GM18907 (cell line): ENCODE measurements around the gene FAM13C.

ENCODE experiments used
- ATAC-seq: cut with Tn5 transposase; IDR thresholded peaks from one replicate; pipeline ENCODE4 v1.9.1; 2021; ENCODE audit warnings: mild to moderate bottlenecking, moderate library complexity; ENCODE audit not compliant: unreplicated experiment

FAM13C gene

GRCh38 chr10:59362959-59363381, 621 bp upstream of the FAM13C start:
- ATAC-seq = no peak

GRCh38 chr10:59361663-59362143, 646 bp downstream of the FAM13C start:
- ATAC-seq = no peak

DNA sequence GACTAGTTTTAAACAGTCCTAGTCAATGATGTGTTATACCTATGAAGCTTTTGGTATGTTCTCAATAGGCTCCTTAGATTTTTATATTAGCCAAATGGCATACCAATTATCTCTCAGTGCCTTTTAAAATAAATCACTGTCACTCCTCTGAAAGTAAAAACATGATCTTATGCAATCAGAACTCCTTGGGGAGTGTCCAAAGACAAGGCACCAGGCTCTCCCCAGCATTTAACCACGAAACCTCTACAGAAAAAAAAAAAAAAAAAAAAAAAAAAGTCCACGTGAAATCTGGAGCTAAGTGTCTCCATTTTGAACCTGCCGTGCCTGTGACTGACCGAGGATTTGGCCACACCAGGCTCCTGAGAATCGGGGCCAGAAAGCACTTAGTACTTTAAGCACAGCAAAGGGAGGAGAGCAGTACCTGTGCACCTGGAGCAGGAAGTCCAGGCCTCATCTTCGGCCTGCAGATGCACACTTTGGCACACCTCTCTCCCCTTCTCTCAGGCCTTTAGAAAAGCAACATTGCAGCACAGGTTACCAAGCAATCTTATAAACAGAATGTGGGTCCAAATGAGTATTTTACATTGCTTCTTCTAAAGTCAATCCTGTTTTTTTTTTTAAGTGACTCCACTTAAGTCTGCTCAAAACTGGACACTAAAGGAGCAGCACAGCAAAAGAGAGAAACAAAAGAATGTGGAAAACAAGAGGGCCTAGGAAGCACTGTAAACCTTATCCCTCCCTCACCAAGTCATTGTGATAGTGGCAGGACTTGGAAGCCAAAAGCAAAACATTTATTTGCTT, 1.5 kb downstream of the FAM13C start:
- ATAC-seq = no peak

GRCh38 chr10:59358576-59358975, 3.8 kb downstream of the FAM13C start:
- no peak for ATAC-seq

DNA sequence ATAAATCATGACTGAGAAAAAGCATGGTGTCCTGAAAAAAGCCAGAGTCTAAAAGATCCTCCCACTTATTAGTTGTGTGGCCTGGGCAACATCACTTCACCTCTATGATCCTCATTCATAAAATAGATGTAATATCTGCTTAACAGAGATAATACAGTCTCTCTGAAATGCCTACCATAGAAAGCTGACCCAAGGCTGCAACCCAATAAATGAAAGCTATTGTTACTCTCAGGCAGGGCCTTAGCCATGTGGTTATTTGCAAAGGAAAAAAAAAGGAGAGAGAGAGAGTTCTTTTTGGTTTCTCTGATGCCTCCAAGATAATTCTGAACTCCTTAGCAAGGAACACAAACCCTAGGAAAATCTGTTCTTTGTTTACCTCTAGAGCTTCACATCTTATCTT, 7.9 kb downstream of the FAM13C start:
- ATAC-seq = no peak

DNA sequence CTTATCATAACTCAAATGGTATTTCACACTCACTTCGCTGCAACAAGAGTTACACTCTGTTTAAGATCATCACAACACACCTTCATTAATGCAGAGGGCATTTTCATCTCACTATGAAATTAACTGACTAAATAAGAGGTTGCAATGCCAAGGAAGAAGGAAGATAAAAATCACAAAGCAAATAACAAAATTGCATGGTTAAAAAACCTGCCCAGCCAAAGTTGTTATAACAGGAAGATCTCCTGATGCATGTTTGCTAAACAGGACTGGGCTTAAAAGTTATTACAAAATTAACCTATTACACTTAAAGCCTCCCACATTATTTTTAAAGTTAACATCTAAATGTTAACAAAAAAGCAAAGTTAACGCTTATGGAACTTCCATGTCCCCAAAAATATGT, 11.8 kb downstream of the FAM13C start:
- ATAC-seq = no peak

- no peak for ATAC-seq
Observed at GRCh38 chr10:59346321-59346720, 16.0 kb downstream of the FAM13C start.

- ATAC-seq = no peak
Observed at GRCh38 chr10:59342723-59343122, 19.6 kb downstream of the FAM13C start.

GRCh38 chr10:59342000-59342399, 20.3 kb downstream of the FAM13C start:
- ATAC-seq = no peak

DNA sequence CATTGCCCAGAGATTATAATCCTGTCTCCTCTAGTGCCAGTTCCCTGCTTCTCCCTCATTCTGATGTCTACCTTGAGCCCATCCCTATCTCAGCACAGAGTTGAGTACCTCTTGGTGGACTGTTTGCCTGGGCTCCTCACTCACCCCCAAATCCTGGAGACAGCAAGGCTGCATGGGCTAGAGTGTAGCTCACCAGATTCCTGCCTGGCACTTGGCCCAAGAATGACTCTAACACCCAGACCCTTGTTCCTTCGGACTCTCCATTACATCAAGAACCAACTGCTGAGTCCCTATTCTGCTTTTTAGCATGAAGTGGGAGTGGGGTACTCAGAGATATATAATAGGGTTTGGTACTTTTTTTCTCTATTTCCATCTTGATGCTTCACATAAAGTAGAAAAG, 22.1 kb downstream of the FAM13C start:
- ATAC-seq = no peak

GRCh38 chr10:59339351-59339750, 23.0 kb downstream of the FAM13C start:
- ATAC-seq = no peak

GRCh38 chr10:59337201-59337652, 25.1 kb downstream of the FAM13C start:
- ATAC-seq = no peak

DNA sequence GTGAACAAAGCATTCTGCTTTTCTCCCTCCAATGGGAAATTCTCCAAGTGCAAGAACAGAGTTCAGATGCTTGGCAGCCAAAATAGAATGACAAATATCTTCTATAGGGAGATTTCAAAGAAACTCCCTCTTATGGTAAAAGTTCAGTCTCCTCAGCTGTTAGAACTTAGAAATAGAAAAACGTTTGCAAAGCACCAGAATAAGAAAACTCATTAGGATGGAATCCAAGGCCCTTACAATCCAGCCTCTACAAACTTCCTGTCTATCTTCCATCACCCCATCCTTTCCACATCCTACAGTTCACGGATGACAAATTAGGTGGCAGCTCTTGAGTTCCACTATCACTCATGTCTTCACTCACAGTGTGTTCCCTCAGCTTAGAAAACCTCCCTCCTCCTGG, 25.7 kb downstream of the FAM13C start:
- ATAC-seq = no peak

GRCh38 chr10:59335497-59335896, 26.9 kb downstream of the FAM13C start:
- ATAC-seq = no peak

DNA sequence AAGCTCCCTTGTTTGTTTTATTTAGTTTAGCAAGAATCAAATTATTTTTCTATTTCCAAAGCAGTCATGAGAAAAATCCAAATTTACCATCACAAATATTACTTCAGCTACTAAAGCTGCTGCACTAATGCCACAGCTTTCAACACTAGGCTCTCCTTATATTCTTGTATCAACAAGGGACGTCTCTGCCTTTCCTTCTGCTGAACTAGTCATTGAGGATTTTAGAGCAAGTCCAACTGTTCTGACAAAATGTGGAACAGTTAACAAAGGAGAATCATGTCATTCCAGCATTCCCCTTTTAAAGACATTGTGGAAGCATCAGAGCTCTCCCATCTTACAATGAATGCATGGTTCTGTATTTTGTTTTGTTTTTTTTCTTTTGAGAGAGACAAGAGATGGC, 28.6 kb downstream of the FAM13C start:
- ATAC-seq = no peak

DNA sequence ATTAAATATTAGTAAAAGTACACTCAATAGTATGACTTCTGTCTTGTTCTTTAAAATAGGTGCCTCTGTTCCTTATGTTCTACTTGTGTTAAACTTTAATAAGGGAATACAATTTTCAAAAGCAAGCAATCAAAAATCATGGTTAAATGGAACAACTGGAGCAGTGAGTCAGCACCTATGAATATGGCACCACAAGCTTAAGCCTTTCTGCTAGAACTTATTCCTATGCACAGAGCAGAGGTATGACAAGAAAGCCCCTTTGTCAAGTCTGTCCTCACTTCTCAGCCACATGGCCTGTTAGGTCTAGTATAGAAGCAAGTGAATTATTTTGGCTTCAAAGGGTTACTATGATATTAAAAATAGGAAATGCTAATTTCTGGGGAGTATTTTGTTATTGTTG, 29.8 kb downstream of the FAM13C start:
- no peak for ATAC-seq

GRCh38 chr10:59331661-59332060, 30.7 kb downstream of the FAM13C start:
- no peak for ATAC-seq

DNA sequence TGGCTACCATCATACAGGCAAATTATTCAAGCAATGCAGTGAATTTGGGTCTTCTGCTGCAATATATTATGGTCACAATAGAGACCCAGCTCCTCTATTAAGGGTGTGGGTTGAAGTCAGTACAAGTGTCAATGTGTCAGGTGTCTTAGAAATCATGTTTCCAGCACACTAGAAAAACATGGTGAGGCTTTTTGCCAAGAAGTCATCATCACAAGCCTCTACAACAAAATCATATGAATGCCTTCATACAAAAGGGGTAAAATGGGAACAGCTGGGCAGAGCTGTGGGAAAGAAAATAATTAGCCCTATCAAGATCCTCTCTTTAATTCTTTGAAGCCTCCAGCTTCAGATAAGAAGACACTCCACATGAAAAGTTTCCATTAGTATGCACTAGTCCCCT, 37.2 kb downstream of the FAM13C start:
- no peak for ATAC-seq

DNA sequence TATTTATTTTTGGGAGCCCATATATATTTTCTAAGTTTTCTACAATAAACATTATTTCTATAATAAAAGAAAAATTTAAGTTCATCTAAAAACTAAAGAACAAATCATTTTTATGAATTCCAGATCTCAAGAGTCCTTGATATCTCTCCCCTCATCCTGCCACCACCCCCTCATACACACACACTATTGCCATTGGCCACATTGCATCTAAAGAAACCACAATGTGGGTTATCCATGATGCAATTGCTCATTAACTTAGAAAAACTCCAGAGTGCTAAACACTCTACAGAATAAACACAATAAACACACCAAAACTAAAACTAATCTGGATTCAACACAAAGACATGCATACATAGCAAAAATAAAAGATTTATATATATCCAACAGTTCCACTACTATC, 37.8 kb downstream of the FAM13C start:
- ATAC-seq = no peak

GRCh38 chr10:59323831-59324401, 38.4 kb downstream of the FAM13C start:
- no peak for ATAC-seq

- no peak for ATAC-seq
Observed at GRCh38 chr10:59323036-59323459, 39.3 kb downstream of the FAM13C start.

DNA sequence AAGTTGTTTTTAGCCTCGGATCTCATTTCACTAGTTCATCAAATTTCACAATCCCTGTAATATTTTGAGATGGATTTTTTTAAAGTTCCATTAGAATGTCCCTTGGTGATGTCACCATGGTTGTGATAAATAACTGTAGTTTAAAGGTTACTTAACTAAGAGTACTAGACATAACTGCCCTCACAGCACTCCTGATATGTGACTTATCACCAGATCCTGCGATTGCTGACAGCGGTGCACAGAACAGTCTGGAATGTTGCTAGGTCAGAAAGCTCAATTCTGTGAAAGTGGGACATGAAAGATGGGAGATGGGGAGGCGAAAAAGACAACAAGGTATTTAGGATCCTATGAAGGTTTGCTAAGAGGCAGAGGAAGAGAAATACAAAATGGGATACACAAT, 40.2 kb downstream of the FAM13C start:
- no peak for ATAC-seq
